Heart left ventricle (tissue), 13 donors: Measurements from ENCODE around the gene LYRM1.

Experiments
- CTCF ChIP-seq, 12 donors: fragments of 200-600 bp; sonication (generic) in 4 of 12; IDR thresholded peaks; one replicate each; pipeline versions ENCODE4 v1.5.0 to v1.8.0; 2018 to 2022; ENCODE audit warnings: antibody characterized with exemption in 12 of 12, mild to moderate bottlenecking in 5 of 12
- POLR2A ChIP-seq, 2 donors: fragments of 450-650 bp; IDR thresholded peaks; one replicate each; pipeline ENCODE4 v1.6.1; 2017; ENCODE audit warnings: antibody characterized with exemption in 2 of 2, mild to moderate bottlenecking in 2 of 2, moderate library complexity in 2 of 2
- donor health status: ischemic (EF 13 %, LVEDD 7.1; RV severe dilation, severe dysfunction).
- donor health status: DM: no; HTN: yes; CAD: no.
- donor health status: DM: no; HTN: no; CAD: no.
- donor health status: ischemic (EF 25% LVEDD 6.9; RV normal size, moderate dysfunction).
- donor health status: ischemic (EF 25% LVEDD 5.7; RV mildly dilated, moderate dysfunction).
- donor health status: ischemic (EF 35%, LVEDD 5.7; RV mildly dilated, moderate dysfunction).
- donor health status: nonischemic (EF 11% LVEDD 7.7; RV severe dilation, severe dysfunction).
- donor health status: DM: yes; HTN: yes; CAD: no.
- donor health status: PGD.
- donor health status: ischemic (EF 29% LVEDD 5.4; RV normal size, mild dysfunction).
- donor health status: nonischemic (EF 23%, LVEDD 6.1; RV moderate dilation, normal function).

GRCh38 chr16:20903899-20904506, 3.4 kb downstream of the LYRM1 start:
- TF ChIP-seq CTCF (IDR thresholded peaks at IDR 0.05) (no peak), POLR2A (IDR thresholded peaks at IDR 0.05) (no peak)
